ENCODE data around the gene PIR. TPM values are rescaled to one million over a fixed set of nuclear protein-coding genes. Genes with fewer than 3 reads are reported as not detected.
A peak's percentile ranks its signal among the peaks of the same experiment; 100 is the strongest.

The PIR gene
- total RNA-seq, 1 donor from 2014 or later, result 23.6 TPM

DNA sequence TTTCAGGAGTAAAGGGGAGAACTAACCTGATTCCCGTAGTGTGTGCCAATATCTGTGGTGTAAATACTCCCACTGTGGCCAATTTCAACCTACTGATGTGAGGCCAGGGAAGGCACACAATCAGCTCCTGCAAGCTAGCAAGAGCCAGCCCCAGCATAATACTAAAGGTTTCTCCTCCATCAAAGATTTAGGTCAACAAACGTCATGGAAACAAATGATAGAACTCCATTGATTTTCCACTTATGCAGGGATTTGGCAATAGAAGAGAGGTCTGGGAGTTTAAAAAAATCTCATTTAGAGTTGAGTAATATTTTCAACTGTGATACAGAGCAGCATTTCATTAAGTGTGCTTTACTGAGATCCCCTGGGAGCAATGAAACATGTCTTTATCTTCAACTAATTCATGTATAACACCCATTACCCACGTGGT lies 93.2 kb downstream of the PIR start:
- DNase-seq (ENCODE audit: extremely low spot score, unreplicated experiment), result no peak
- peaks cover 6% of the 10 kb centered on the region for H3K9me3 Mint-ChIP-seq
- H3K27ac Mint-ChIP-seq, result no peak overlapping the region
- H3K27me3 Mint-ChIP-seq, result no peaks in the 10 kb centered on the region
- H3K36me3 Mint-ChIP-seq, result peaks cover 4% of the 10 kb centered on the region
- no peak overlapping the region for H3K4me3 Mint-ChIP-seq
- peaks cover 14% of the 10 kb centered on the region for H3K4me1 Mint-ChIP-seq (ENCODE audit: unreplicated experiment)
- TF ChIP-seq, protein P1, sequence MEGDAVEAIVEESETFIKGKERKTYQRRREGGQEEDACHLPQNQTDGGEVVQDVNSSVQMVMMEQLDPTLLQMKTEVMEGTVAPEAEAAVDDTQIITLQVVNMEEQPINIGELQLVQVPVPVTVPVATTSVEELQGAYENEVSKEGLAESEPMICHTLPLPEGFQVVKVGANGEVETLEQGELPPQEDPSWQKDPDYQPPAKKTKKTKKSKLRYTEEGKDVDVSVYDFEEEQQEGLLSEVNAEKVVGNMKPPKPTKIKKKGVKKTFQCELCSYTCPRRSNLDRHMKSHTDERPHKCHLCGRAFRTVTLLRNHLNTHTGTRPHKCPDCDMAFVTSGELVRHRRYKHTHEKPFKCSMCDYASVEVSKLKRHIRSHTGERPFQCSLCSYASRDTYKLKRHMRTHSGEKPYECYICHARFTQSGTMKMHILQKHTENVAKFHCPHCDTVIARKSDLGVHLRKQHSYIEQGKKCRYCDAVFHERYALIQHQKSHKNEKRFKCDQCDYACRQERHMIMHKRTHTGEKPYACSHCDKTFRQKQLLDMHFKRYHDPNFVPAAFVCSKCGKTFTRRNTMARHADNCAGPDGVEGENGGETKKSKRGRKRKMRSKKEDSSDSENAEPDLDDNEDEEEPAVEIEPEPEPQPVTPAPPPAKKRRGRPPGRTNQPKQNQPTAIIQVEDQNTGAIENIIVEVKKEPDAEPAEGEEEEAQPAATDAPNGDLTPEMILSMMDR (conservative IDR thresholded peaks at IDR 0.05), result no peak

DNA sequence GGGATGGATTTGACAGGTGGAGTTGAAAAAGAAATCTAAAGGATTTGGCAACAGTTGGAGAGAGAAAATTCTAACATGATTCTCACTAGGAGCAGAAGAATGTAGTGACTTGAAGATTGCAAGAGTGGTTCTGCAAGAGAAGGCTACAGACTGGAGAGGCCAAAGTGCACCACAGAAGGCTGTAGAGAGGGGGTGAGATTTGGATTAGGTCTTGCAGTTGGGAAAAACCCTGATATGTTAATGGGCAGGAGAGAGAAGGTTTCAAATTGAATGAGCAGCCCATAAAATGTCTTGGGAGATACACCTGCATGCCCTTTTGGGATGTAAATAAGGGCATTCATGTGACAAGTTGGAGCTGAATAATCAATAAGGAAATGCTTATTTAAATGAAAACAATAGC lies 94.3 kb downstream of the PIR start:
- Mint-ChIP-seq H3K4me3 (no peak overlapping the region), H3K4me1 (ENCODE audit: unreplicated experiment) (peaks cover 7% of the 10 kb centered on the region), H3K27me3 (no peaks in the 10 kb centered on the region), H3K9me3 (peaks cover 6% of the 10 kb centered on the region), H3K27ac (no peak overlapping the region), H3K36me3 (peaks cover 4% of the 10 kb centered on the region)
- no peak for DNase-seq (ENCODE audit: extremely low spot score, unreplicated experiment)
- TF ChIP-seq, protein P1 (conservative IDR thresholded peaks at IDR 0.05), result no peak

DNA sequence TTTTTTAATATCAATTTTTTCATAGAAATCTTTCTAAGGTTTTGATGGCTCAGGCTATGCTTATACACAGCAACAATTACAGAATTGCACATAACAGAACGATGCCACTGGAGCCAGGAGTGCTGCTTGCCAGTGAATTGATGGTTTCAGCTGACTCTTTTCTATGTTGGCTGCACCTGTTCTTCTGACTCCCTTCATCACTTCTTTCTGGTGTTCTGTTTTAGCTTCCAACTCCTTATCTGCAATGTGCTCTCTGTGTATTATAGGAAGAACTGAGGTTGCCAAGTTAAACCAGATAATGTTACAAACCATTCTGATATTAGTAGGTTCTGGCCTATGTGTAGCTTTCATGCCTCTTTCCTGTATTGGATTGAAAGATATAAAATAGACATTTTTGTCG lies 97.3 kb downstream of the PIR start:
- DNase-seq (ENCODE audit: extremely low spot score, unreplicated experiment), result no peak
- Mint-ChIP-seq H3K27me3 (no peaks in the 10 kb centered on the region), H3K27ac (no peak overlapping the region), H3K36me3 (peaks cover 4% of the 10 kb centered on the region), H3K9me3 (peaks cover 6% of the 10 kb centered on the region), H3K4me3 (no peak overlapping the region), H3K4me1 (ENCODE audit: unreplicated experiment) (no peaks in the 10 kb centered on the region)
- TF ChIP-seq, protein P1 (conservative IDR thresholded peaks at IDR 0.05), result no peak

DNA sequence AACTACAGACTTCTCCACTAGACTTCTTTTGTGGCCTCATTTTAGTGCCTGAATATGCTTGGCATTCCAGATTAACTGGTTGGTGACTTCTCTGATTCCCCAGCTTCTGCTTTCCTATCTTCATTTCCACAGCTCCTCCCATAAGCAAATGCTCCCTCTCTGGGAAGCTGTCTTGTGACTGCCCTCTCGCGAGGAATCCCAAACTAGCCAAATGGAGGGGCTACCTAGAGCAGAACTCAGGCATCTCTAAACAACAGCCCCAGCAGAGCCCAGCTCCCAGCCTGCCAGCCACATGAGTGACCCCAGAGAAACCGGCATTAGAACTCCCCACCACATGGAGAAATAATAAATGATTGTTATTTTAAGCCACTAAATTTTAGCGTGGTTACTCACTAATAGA lies 101.3 kb downstream of the PIR start:
- H3K27me3 Mint-ChIP-seq, result no peaks in the 10 kb centered on the region
- no peak for DNase-seq (ENCODE audit: extremely low spot score, unreplicated experiment)
- peaks cover 5% of the 10 kb centered on the region for H3K36me3 Mint-ChIP-seq
- H3K9me3 Mint-ChIP-seq, result no peaks in the 10 kb centered on the region
- no peak overlapping the region for H3K27ac Mint-ChIP-seq
- no peak overlapping the region for H3K4me3 Mint-ChIP-seq
- TF ChIP-seq, protein P1 (conservative IDR thresholded peaks at IDR 0.05), result no peak
- no peaks in the 10 kb centered on the region for H3K4me1 Mint-ChIP-seq (ENCODE audit: unreplicated experiment)

DNA sequence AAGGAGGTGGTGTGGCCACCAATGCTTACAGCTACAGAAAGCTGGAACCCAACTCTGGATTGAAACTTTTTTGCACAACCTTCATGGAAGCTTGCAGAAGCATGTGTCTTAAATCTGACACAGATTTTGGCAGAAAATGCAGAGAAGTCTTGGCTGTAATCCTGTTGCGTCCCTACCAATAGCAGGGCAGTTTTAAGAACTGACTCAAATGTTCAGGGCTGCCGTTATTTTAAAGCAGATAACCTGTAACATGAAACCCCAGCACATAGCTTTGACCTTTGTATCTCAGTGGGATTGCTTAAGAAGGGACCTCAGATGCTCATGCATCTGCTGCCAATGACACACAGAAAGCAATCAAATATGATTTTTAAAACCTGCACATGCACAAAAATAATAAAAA lies 108.8 kb downstream of the PIR start, which contains the start of gene VEGFD:
VEGFD (minus strand) TSS at position 110 of the 400 bp plus-strand sequence. CDS start 467 bp downstream, outside the sequence.
- no peaks in the 10 kb centered on the region for H3K27me3 Mint-ChIP-seq
- no peak for DNase-seq (ENCODE audit: extremely low spot score, unreplicated experiment)
- H3K9me3 Mint-ChIP-seq, result no peaks in the 10 kb centered on the region
- TF ChIP-seq, protein P1 (conservative IDR thresholded peaks at IDR 0.05), result no peak
- H3K4me3 Mint-ChIP-seq, result peak within 1 kb of the TSS; percentile 80
- no peak within 1 kb of the TSS for H3K27ac Mint-ChIP-seq
- H3K36me3 Mint-ChIP-seq, result peaks cover 15% of the 10 kb centered on the region
- H3K4me1 Mint-ChIP-seq (ENCODE audit: unreplicated experiment), result peaks cover 17% of the 10 kb centered on the region

DNA sequence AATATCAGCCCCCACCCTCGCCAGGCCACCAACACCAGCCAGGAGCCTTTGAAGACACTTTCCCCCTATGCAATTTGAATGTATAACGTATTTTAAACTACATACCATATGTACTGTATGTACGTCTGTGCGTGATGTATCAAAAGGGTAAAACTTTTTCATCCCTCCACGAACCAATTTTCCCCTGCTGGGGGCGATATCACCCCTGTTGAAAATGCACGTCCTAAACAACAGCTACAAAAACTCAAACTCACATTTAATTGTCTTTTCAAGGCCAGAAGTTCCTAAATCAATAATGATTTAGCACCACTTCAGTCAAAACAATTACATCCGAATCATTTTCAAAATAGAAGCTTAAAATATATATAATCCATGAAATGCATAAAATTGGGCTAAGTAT lies 110.3 kb downstream of the PIR start:
- Mint-ChIP-seq H3K4me3 (peak overlapping the region; percentile 80), H3K27ac (no peak overlapping the region), H3K36me3 (peaks cover 15% of the 10 kb centered on the region), H3K9me3 (no peaks in the 10 kb centered on the region), H3K27me3 (no peaks in the 10 kb centered on the region), H3K4me1 (ENCODE audit: unreplicated experiment) (peaks cover 17% of the 10 kb centered on the region)
- no peak for DNase-seq (ENCODE audit: extremely low spot score, unreplicated experiment)
- TF ChIP-seq, protein P1 (conservative IDR thresholded peaks at IDR 0.05), result peak; percentile 47
